Progenitor cell of endocrine pancreas (in vitro differentiated cells): ENCODE measurements around the gene TSSC4. TPM values are rescaled to one million over a fixed set of nuclear protein-coding genes. Genes with fewer than 3 reads are reported as not detected.

ENCODE experiments used
- DNase-seq: peaks from one replicate; pipeline ENCODE4 v3.0.0; 2021; ENCODE audit warnings: low spot score; ENCODE audit not compliant: unreplicated experiment
- H3K27ac Mint-ChIP-seq: 2 replicates; pipeline ENCODE4 v1.8.0; 2021; ENCODE audit warnings: mild to moderate bottlenecking, moderate library complexity, mixed read lengths
- H3K27me3 Mint-ChIP-seq: 2 replicates; pipeline ENCODE4 v1.8.0; 2021; ENCODE audit warnings: mixed read lengths
- H3K36me3 Mint-ChIP-seq: 2 replicates; pipeline ENCODE4 v1.8.0; 2022; ENCODE audit warnings: mixed read lengths; ENCODE audit not compliant: insufficient read depth
- H3K4me1 Mint-ChIP-seq: 2 replicates; pipeline ENCODE4 v1.8.0; 2021; ENCODE audit warnings: low read depth, mixed read lengths
- H3K4me3 Mint-ChIP-seq: 2 replicates; pipeline ENCODE4 v1.8.0; 2021; ENCODE audit warnings: low read depth, mild to moderate bottlenecking, moderate library complexity, mixed read lengths
- H3K9me3 Mint-ChIP-seq: 2 replicates; pipeline ENCODE4 v1.8.0; 2021; ENCODE audit warnings: low read depth, mixed read lengths
- total RNA-seq: library from RNA; stranded (reverse); gene quantifications from 2 replicates; pipeline ENCODE4 v1.2.1, GENCODE V29; 2021
- TF ChIP-seq, protein P1 (sequence below): fragments of 200-600 bp; sonication (generic); IDR thresholded peaks from one replicate; pipeline ENCODE4 v1.5.0; 2021; ENCODE audit warnings: antibody characterized with exemption, mild to moderate bottlenecking; ENCODE audit not compliant: unreplicated experiment

TSSC4 gene
- total RNA-seq, 1 donor from 2014 or later = 50.2 TPM

DNA sequence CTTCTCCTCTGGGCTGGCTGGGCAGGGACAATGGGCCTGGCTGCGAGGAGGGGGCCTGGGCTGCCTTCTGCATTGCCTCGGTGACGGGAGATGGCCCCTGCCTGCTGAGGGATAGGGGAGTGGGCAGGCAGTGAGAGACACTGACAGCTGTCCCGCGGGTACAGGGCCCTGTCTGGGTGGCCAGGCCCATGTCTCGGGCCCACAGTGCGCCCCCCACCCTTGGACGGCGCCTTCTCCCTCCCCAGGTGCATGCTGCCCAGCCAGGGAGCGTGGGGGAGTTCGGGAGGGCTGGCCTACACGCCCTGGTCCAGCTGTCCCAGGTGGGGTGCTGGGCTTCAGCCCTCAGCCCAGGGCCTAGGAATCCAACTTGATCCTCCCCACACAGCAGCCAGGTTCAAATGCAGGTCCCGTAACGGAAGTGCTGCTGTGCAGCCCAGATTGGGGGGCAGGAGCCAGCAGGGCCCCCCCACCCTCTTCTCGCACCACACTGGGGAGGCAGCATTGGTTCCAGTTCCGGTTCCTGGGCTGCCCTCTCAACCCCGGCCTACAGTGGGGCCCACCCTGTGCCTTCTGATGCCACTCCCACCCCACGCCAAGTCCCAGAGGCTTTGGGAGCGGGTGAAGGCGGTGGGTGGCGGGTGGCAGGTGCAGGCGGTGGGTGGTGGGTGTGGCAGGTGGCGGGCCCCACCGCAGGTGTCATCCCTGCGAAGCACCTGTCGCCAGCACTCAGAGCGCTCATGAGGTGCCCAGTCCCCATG, 7.3 kb upstream of the TSSC4 start:
- DNase-seq = no peak
- TF ChIP-seq, protein P1, sequence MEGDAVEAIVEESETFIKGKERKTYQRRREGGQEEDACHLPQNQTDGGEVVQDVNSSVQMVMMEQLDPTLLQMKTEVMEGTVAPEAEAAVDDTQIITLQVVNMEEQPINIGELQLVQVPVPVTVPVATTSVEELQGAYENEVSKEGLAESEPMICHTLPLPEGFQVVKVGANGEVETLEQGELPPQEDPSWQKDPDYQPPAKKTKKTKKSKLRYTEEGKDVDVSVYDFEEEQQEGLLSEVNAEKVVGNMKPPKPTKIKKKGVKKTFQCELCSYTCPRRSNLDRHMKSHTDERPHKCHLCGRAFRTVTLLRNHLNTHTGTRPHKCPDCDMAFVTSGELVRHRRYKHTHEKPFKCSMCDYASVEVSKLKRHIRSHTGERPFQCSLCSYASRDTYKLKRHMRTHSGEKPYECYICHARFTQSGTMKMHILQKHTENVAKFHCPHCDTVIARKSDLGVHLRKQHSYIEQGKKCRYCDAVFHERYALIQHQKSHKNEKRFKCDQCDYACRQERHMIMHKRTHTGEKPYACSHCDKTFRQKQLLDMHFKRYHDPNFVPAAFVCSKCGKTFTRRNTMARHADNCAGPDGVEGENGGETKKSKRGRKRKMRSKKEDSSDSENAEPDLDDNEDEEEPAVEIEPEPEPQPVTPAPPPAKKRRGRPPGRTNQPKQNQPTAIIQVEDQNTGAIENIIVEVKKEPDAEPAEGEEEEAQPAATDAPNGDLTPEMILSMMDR = no peak
- Mint-ChIP-seq H3K4me1 (no peaks in the 10 kb centered on the region), H3K27me3 (no peaks in the 10 kb centered on the region), H3K27ac (no peak overlapping the region), H3K4me3 (no peak overlapping the region), H3K36me3 (no peaks in the 10 kb centered on the region), H3K9me3 (no peaks in the 10 kb centered on the region)

DNA sequence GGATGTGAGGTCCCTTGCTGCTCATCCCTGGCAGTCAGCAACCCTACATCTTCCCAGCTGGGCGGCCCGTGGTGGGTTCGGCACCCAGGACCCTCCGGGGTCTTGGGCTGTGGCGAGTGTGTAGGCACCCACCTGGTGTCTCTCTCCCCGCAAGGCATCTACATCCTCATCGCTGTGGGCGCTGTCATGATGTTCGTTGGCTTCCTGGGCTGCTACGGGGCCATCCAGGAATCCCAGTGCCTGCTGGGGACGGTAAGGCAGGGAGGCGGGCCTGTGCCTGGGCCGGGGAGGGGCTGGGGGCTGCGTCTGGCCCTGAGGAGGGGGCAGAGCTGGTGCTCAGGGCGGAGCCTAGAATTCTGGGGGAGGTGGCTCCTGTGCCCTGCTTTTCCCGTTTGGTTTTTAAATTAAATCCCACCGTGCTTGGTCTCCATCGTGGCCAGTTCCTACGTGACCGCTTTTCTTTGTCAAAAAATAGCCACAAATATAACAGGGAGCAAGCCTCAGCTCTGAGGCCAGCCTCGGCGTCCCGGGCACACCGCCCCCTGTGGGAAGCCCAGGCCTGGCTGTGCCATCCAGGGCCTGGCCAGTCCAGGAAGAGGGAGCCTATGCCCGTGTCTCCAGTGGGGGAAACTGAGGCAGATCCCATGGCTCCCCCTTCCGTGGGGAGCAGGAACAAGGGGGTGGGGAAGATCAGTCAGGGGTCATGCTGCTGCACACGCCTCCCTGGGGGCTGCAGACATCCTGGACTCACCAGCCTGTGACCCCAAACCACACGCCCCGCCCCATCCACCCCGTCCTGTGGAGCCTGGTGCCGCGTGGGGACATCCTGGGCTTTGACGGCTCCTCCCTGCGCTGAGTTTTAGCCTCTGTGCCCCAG, 6.4 kb upstream of the TSSC4 start:
- Mint-ChIP-seq H3K27ac (no peak overlapping the region), H3K27me3 (no peaks in the 10 kb centered on the region), H3K36me3 (no peaks in the 10 kb centered on the region), H3K4me3 (no peak overlapping the region), H3K9me3 (no peaks in the 10 kb centered on the region), H3K4me1 (no peaks in the 10 kb centered on the region)
- TF ChIP-seq, protein P1 = no peak
- no peak for DNase-seq

DNA sequence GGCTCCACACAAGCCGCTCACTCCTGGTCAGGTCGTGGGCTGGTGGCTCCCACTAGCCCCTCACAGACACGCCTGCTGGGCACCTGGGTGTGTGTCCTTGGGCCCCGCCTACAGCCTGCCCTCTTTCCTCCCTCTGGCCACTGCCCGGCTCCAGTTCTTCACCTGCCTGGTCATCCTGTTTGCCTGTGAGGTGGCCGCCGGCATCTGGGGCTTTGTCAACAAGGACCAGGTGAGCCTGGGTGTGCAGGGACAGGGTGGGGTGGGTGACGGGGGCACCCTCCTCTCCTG, 5.8 kb upstream of the TSSC4 start:
- no peak overlapping the region for H3K4me3 Mint-ChIP-seq
- no peaks in the 10 kb centered on the region for H3K27me3 Mint-ChIP-seq
- DNase-seq = no peak
- no peak overlapping the region for H3K27ac Mint-ChIP-seq
- no peaks in the 10 kb centered on the region for H3K9me3 Mint-ChIP-seq
- no peaks in the 10 kb centered on the region for H3K4me1 Mint-ChIP-seq
- no peaks in the 10 kb centered on the region for H3K36me3 Mint-ChIP-seq
- TF ChIP-seq, protein P1 = no peak

- no peaks in the 10 kb centered on the region for H3K36me3 Mint-ChIP-seq
- H3K9me3 Mint-ChIP-seq = no peaks in the 10 kb centered on the region
- H3K4me1 Mint-ChIP-seq = no peaks in the 10 kb centered on the region
- no peak for DNase-seq
- H3K4me3 Mint-ChIP-seq = no peak overlapping the region
- no peak overlapping the region for H3K27ac Mint-ChIP-seq
- no peaks in the 10 kb centered on the region for H3K27me3 Mint-ChIP-seq
- TF ChIP-seq, protein P1 = no peak
Observed at GRCh38 chr11:2395211-2395730, 5.3 kb upstream of the TSSC4 start.

DNA sequence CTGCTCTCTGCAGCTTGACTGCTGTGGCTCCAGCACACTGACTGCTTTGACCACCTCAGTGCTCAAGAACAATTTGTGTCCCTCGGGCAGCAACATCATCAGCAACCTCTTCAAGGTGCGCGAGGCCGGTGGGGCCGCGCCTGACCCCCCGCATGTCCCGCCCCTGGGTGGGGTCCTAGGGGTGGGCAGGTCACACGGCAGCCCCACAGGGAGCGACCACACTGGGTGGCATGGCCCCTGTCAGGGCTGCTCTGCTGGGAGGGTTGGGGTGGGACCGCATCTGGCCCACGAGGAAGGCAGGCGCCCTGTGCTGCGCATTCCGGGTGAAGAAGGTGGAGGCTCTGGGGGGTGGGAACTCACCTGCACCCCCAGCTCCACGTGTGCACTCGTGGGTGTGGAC, 4.7 kb upstream of the TSSC4 start:
- Mint-ChIP-seq H3K27me3 (no peaks in the 10 kb centered on the region), H3K4me1 (no peaks in the 10 kb centered on the region), H3K4me3 (no peak overlapping the region), H3K36me3 (no peaks in the 10 kb centered on the region), H3K9me3 (no peaks in the 10 kb centered on the region), H3K27ac (no peak overlapping the region)
- TF ChIP-seq, protein P1 = no peak
- DNase-seq = no peak
